ENCODE data around the gene PDGFRB. TPM values are rescaled to one million over a fixed set of nuclear protein-coding genes. Genes with fewer than 3 reads are reported as not detected.

The PDGFRB gene
- total RNA-seq, 1 experiment from 2014 or later, result not detected

GRCh38 chr5:150166037-150166649 lies 10.5 kb upstream of the PDGFRB start:
- CTCF ChIA-PET, result interaction anchor here (0.6 to 1.0 kb wide), 3 partner anchors 13 to 269 kb away, joined by 4 read pairs; no protein-coding TSS in a partner anchor
- H3K27ac ChIP-seq, result no peak overlapping the region
- no peaks in the 10 kb centered on the region for H4K20me1 ChIP-seq (ENCODE audit: insufficient read depth)
- no TSS peak for BruUV-seq (replicated peaks)
- DNase-seq, result no peak
- POLR2A ChIA-PET (ENCODE audit: unreplicated experiment), result interaction anchor here (0.6 kb wide), 1 partner anchor 45 kb away, joined by 4 read pairs; no protein-coding TSS in a partner anchor
- no peak overlapping the region for H3K4me3 ChIP-seq
- H3K4me2 ChIP-seq, result no peak overlapping the region
- no peaks in the 10 kb centered on the region for H3K79me2 ChIP-seq (ENCODE audit: low read depth)
- H3K9me3 ChIP-seq (ENCODE audit: insufficient read depth, low read depth), result no peaks in the 10 kb centered on the region
- no peaks in the 10 kb centered on the region for H3K36me3 ChIP-seq (ENCODE audit: low read depth)
- TF ChIP-seq CTCF (conservative IDR thresholded peaks at IDR 0.05), result no peak
- no peak for TF ChIP-seq EZH2 (IDR thresholded peaks at IDR 0.05; ENCODE audit: low read depth)
- intact Hi-C loops (cut with micrococcal nuclease; ENCODE audit: unreplicated experiment), result no loop called here
- H3K9me2 ChIP-seq (ENCODE audit: insufficient read depth), result no peaks in the 10 kb centered on the region
- no peak overlapping the region for H2AFZ ChIP-seq
- H3K27me3 ChIP-seq (ENCODE audit: insufficient read depth, low read depth), result 0 out of 2 replicates have a peak, but pooled peaks cover 7% of the 10 kb centered on the region
- H3F3A ChIP-seq (ENCODE audit: insufficient read depth, low read depth), result no peaks in the 10 kb centered on the region
- no peaks in the 10 kb centered on the region; the same call in 1 of the 2 replicates for H3K4me1 ChIP-seq (replicated peaks; ENCODE audit: insufficient read depth)

- intact Hi-C loops (cut with micrococcal nuclease; ENCODE audit: unreplicated experiment), result no loop called here
- no peaks in the 10 kb centered on the region for H3K9me3 ChIP-seq (ENCODE audit: insufficient read depth, low read depth)
- no peaks in the 10 kb centered on the region for H3K27me3 ChIP-seq (ENCODE audit: insufficient read depth, low read depth)
- 0 out of 2 replicates have a peak, but pooled peaks cover 4% of the 10 kb centered on the region for H3F3A ChIP-seq (ENCODE audit: insufficient read depth, low read depth)
- no peaks in the 10 kb centered on the region for H3K9me2 ChIP-seq (ENCODE audit: insufficient read depth)
- no peak overlapping the region for H3K4me3 ChIP-seq
- ChIA-PET POLR2A (ENCODE audit: unreplicated experiment) (no interaction called here), CTCF (no interaction called here)
- no peak for DNase-seq
- no peaks in the 10 kb centered on the region for H4K20me1 ChIP-seq (ENCODE audit: insufficient read depth)
- H3K4me2 ChIP-seq, result no peak overlapping the region
- H3K79me2 ChIP-seq (ENCODE audit: low read depth), result no peaks in the 10 kb centered on the region
- no peak overlapping the region for H2AFZ ChIP-seq
- no peaks in the 10 kb centered on the region for H3K36me3 ChIP-seq (ENCODE audit: low read depth)
- H3K4me1 ChIP-seq (replicated peaks; ENCODE audit: insufficient read depth), result no peaks in the 10 kb centered on the region; the same call in 1 of the 2 replicates
- no peak overlapping the region for H3K27ac ChIP-seq
- TF ChIP-seq CTCF (conservative IDR thresholded peaks at IDR 0.05) (no peak), EZH2 (IDR thresholded peaks at IDR 0.05; ENCODE audit: low read depth) (no peak)
- no TSS peak for BruUV-seq (replicated peaks)
These were observed 8.8 kb upstream of the PDGFRB start for GRCh38 chr5:150164211-150164980.

- Histone ChIP-seq H3K9me3 (ENCODE audit: insufficient read depth, low read depth) (no peaks in the 10 kb centered on the region), H3K27ac (no peak overlapping the region), H3K79me2 (ENCODE audit: low read depth) (no peaks in the 10 kb centered on the region), H3K4me2 (no peak overlapping the region), H4K20me1 (ENCODE audit: insufficient read depth) (no peaks in the 10 kb centered on the region), H3K4me3 (no peak overlapping the region), H3F3A (ENCODE audit: insufficient read depth, low read depth) (0 out of 2 replicates have a peak, but pooled peaks cover 4% of the 10 kb centered on the region), H2AFZ (no peak overlapping the region), H3K4me1 (replicated peaks; ENCODE audit: insufficient read depth) (no peaks in the 10 kb centered on the region; the same call in 1 of the 2 replicates), H3K27me3 (ENCODE audit: insufficient read depth, low read depth) (no peaks in the 10 kb centered on the region), H3K36me3 (ENCODE audit: low read depth) (no peaks in the 10 kb centered on the region), H3K9me2 (ENCODE audit: insufficient read depth) (no peaks in the 10 kb centered on the region)
- ChIA-PET POLR2A (ENCODE audit: unreplicated experiment) (no interaction called here), CTCF (interaction anchor here (0.6 kb wide), 2 partner anchors 45 to 406 kb away, joined by 3 to 4 read pairs; no protein-coding TSS in a partner anchor)
- intact Hi-C loops (cut with micrococcal nuclease; ENCODE audit: unreplicated experiment), result no loop called here
- TF ChIP-seq EZH2 (IDR thresholded peaks at IDR 0.05; ENCODE audit: low read depth) (no peak), CTCF (conservative IDR thresholded peaks at IDR 0.05) (no peak)
- no peak for DNase-seq
- no TSS peak for BruUV-seq (replicated peaks)
These were observed 8.0 kb upstream of the PDGFRB start for GRCh38 chr5:150163547-150164059.

Measured in PC-9 (cell line).